GM12801 (cell line): ENCODE results near the gene GARIN5B.

Experiments
- CTCF ChIP-seq: IDR thresholded peaks from one replicate; pipeline ENCODE4 v1.5.1; 2011; ENCODE audit warnings: control low read depth; ENCODE audit not compliant: insufficient read length; ENCODE audit errors: extremely low read depth

GARIN5B gene

GRCh38 chr19:55405638-55406037 is 42.6 kb upstream of the GARIN5B start:
- no peak for TF ChIP-seq CTCF

GRCh38 chr19:55402509-55402908 is 39.4 kb upstream of the GARIN5B start:
- no peak for TF ChIP-seq CTCF

- TF ChIP-seq CTCF, result no peak
Measured at GRCh38 chr19:55400281-55401087, 37.4 kb upstream of the GARIN5B start.

GRCh38 chr19:55398200-55398925 is 35.3 kb upstream of the GARIN5B start:
- no peak for TF ChIP-seq CTCF

GRCh38 chr19:55392820-55393761 is 30.0 kb upstream of the GARIN5B start:
- no peak for TF ChIP-seq CTCF

GRCh38 chr19:55391702-55392615 is 28.9 kb upstream of the GARIN5B start:
- no peak for TF ChIP-seq CTCF
